GM18519 (cell line): ENCODE data around the gene ATP5ME.

Experiments used
- ATAC-seq: cut with Tn5 transposase; IDR thresholded peaks from one replicate; pipeline ENCODE4 v1.9.1; 2021; ENCODE audit warnings: mild to moderate bottlenecking, moderate library complexity; ENCODE audit not compliant: unreplicated experiment, low FRiP score

ATP5ME gene

GRCh38 chr4:685679-686412, 11.8 kb upstream of the ATP5ME start:
- no peak for ATAC-seq

- ATAC-seq: no peak
Measured at GRCh38 chr4:684623-685327, 10.7 kb upstream of the ATP5ME start.

- no peak for ATAC-seq
Measured at GRCh38 chr4:683982-684622, 10.0 kb upstream of the ATP5ME start.

GRCh38 chr4:683247-683897, 9.3 kb upstream of the ATP5ME start:
- ATAC-seq: no peak

- no peak for ATAC-seq
Measured at GRCh38 chr4:682490-683172, 8.6 kb upstream of the ATP5ME start.

GRCh38 chr4:681736-682451, 7.8 kb upstream of the ATP5ME start:
- no peak for ATAC-seq

- no peak for ATAC-seq
Measured at GRCh38 chr4:680928-681645, 7.0 kb upstream of the ATP5ME start.

GRCh38 chr4:680551-680927, 6.5 kb upstream of the ATP5ME start:
- ATAC-seq: no peak

- ATAC-seq: no peak
Measured at GRCh38 chr4:680091-680490, 6.0 kb upstream of the ATP5ME start.

- no peak for ATAC-seq
Measured at GRCh38 chr4:679629-680028, 5.6 kb upstream of the ATP5ME start.

GRCh38 chr4:679104-679481, 5.0 kb upstream of the ATP5ME start:
- no peak for ATAC-seq

GRCh38 chr4:678331-679103, 4.4 kb upstream of the ATP5ME start:
- no peak for ATAC-seq

- no peak for ATAC-seq
Measured at GRCh38 chr4:677431-678293, 3.6 kb upstream of the ATP5ME start.

GRCh38 chr4:676871-677235, 2.8 kb upstream of the ATP5ME start:
- ATAC-seq: no peak

GRCh38 chr4:675980-676870, 2.1 kb upstream of the ATP5ME start:
- no peak for ATAC-seq

GRCh38 chr4:675036-675882, 1.2 kb upstream of the ATP5ME start:
- ATAC-seq: no peak
